Activated T-cell treated with anti-CD3 and anti-CD28 coated beads, Interleukin-2, amount 50 U/mL, for 72 hours (primary cell): ENCODE results near the gene RFK. TPM values are rescaled to one million over a fixed set of nuclear protein-coding genes. Genes with fewer than 3 reads are reported as not detected.

Source experiments
- total RNA-seq, 2 donors: library from RNA; stranded (reverse); gene quantifications; one replicate each; pipeline ENCODE4 v1.2.3, GENCODE V29; 2022

RFK gene
- total RNA-seq, 2 donors from 2014 or later: 6.8 to 9.6 TPM

Other genes with a start within 250 kb of the RFK start
- 1 to 10 TPM; 4.2 to 9.7 TPM for gene GCNT1, start 64.8 kb upstream of the RFK start, total RNA-seq